ENCODE data around the gene FAM219B. TPM values are rescaled to one million over a fixed set of nuclear protein-coding genes. Genes with fewer than 3 reads are reported as not detected.

Gene FAM219B
- total RNA-seq, 1 donor from 2014 or later, result 43.4 TPM

DNA sequence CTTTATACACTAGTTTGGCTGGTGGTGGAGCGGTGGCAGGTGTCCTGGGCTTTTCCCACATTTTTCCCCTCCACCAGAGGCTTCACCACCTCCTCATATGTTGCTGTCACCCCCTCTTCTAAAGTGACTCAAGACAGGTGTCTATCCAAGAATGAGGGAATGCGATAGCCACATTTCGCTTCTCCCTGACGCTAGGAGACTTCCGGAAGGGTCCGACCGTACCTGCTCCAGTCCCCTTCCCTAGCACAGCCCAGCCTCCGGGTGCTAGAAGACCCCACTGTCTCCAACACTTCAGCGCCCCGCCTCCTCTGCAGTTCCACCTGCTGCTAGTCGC is 34.0 kb downstream of the FAM219B start:
- no peak for DNase-seq

DNA sequence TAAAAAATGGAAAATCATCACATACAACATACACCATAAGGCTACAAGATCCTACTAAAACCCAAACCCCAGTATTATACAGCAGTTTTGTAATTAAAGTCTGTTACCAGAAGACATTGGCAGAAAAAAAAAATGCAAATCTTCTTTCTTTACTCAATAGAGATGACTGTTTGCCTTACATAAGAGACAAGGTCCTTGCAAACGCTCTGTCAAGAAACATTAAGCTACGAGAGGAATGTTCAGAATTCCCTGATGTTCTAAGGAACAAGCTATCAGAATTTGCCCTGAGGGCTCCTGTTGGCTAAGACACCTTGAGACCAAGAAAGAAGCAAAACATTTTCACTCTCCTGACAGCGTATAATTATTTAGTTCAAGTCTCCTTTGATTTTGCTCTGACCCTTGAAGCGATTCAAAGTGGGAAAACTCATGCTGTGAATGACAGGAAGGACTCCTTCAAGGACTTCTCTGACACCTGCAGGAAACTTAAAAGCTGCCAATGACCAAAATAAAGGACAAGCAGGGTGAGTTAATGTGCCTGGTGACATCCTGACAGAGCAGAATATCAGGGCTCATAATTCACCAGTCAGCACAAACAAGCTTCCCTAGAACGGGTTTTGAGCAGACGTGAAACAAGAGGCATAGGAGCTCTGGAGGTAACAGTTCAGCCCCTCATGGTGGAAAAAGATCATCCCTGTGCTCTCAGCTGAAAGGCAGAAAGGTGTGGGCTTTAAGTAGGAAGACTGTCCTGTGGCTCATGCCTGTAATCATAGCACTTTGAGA is 36.0 kb downstream of the FAM219B start:
- no peak for DNase-seq

DNA sequence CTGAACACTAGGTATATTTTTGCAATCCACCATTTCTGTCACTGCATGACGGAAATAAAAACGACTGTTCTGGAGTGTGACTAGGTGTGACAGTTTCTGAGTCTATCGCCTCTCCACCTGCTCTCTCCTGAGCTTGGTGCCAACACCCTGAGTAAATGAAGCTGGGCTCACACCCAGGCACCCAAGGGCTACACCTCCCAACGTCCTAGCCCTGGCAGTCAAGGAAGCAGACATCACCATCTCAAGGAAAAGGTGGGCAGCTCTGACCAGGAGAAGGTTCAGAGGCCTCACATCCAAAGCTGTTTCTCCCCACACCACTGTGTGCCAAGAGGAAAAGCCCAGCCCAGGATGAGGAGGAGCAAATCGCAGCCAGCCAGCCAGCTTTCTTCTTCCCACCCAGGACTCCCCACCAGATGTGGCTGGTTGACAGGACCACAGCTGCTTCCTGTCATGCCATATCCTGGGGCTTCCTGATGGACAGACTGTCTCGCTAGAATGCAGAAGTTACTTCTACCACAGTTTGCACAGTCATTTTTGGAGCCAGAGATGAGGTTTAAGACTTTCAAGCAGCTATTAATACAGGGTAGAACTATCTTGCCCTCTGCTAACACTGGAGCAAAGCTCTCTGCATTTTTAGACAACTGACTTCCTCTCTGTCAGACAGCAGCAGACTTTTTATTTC is 36.8 kb downstream of the FAM219B start:
- peak; percentile 63 for DNase-seq

DNA sequence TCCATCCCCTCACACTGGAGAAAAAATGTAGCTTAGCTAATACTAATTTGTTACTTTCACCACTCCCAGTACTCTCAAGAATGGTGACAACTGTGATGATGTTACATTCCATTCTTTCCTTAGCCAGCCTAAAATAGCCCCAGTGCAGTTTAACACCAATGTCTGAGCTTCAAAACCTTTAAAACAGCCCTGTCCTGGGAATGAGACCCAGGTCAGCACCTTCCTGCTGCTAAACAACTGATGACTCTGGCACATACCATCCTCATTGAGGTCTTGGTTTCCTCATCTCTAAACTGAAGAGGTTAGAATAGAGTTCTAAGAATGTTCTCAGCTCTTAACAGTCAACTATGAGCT is 37.3 kb downstream of the FAM219B start:
- DNase-seq, result no peak

DNA sequence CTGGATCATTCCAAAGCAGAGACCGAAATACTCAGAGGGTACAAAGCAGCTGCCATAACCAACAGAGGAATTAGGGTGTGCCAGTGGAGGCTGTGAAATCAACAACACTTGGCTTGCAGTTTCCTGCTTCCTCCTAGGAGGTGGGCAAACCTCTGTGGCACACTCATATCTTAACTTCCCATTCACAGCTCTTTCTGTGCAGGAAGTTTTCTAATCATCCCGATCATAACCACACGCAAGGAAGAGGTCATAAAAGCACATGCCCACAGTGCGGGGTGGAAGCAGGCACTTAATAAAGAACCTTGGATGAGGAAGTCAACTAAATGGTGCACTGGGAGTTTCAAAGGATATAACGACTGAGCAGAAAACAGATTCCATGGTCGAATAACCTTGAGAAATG is 38.6 kb downstream of the FAM219B start:
- DNase-seq, result no peak

DNA sequence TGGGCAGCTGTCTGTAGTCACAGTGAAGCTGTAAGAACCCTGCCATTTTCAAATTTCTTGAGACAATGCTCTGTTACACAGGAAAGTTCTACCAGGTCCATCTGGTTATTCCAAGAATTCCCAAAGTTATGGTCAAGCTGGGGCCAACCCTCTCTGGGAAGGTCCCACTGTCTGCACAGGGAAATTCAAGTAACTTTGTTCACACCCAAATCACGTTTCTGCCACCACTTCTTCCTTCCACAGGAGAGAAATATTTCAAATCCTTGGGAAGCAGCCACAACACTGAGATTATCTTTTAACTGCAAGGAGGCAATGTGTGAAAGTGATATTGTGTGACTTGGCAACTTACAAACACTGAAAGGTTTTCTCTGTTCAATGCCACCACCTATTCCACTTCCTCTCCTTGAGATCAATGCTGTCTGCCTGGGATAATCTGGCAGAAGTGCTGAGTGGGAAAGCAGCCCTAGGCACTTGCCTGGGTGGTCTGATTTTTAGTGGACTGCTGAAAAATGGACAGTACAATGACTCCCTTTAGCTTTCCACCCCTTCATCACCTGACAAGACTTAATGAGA is 39.1 kb downstream of the FAM219B start:
- DNase-seq, result no peak

DNA sequence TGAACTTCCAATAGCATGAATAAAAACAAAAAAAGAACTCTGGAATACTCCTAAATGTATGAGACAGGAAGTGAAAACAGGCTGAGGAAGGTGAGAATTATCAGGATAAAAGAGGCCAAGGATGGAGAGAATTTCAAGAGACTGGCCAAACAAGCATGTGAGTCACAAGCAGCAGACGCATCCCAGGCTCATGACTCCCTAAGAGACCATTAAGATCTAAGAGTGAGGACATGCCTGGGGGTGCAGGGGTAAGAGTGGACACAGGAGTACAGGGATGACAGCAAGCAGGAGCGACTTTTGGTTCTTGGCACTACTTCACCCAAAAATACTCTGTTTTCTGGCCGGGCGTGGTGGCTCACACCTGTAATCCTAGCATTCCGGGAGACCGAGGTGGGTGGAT is 40.6 kb downstream of the FAM219B start:
- DNase-seq, result no peak

DNA sequence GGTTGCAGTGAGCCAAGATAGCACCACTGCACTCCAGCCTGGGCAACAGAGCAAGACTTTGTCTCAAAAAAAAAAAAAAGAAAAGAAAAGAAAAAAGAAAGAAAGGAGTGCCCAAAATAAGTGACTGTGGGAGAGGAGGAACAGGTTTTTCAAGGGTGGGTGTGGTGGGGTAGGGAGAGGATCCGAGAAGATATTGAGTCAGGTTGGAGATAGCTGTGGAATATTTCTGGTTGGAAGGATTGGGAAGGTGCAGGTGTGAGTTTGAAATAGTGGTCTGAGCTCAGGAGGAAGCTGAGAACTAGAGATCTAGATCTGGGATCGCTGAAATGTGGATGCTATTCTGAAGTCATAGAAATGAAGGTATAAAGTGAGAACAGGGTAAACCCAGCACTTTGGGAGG is 41.3 kb downstream of the FAM219B start:
- no peak for DNase-seq

DNA sequence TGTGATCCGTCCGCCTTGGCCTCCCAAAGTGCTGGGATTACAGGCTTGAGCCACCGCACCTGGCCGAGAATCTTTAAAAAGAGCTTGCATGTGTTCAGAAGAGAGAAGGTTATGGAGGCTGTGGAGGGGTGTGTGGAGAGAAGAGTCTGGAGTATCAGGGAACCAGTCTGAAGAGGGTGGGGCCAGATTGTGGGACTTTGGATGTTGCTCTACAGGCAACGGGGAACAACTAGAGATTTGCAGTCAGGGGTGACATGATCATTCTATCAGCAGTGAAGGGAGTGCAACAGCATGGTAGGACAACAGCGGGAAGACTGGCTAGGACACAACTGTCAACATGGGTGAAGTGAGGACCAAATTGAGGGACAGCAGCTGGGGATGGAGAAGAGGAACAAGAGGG is 42.4 kb downstream of the FAM219B start:
- DNase-seq, result no peak

DNA sequence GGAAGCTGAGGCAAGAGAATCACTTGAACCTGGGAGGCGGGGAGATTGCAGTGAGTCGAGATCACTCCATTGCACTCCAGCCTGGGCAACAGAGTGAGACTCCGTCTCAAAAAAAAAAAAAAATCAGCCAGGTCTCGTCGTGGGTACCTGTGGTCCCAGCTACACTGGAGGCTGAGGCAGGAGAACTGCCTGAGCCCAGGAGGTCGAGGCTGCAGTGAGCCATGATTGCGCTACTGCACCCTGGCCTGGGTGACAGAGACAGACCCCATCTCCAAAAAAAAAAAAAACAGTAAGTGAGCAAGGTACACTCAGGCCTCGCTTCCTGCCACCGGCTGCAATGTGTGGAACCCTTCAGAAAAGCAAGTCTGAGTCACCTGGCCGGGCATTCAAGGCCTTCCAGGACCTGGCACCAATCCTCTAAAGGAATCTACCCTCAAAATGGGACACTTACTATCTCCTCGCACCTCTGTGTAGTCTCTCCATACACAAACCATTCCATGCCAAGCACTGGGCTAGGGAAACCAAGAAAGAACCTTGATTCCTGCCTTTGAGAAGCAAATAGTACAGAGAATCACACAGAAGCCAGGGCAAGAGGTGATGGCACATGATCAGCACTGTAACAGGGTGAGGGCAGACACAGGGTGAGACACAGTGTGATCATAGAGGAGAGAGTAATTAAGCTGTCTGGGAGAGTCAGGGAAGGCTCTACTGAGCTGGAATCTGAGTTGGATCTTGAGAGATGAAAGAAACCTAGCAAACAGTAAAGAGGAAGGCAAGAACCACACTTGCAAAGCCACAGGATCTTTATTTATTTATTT is 43.2 kb downstream of the FAM219B start:
- no peak for DNase-seq

DNA sequence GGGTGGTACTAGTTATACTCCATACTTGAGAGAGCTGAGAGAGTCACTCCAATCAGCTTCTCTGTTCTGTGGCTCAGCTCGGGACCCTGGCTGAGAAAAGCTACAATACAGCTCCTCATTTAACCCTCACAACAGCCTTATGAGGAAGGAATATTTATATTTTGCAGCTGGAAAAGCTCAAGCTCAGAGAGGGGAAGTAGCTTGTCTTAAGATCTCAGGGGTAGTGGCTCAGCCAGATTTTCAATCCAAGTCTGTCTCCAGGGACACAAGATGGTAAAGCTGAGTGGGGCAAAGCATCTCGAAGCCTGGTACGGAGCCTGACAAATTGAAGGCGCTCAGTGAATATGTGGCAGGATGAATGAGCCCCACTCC is 48.3 kb downstream of the FAM219B start:
- no peak for DNase-seq

DNA sequence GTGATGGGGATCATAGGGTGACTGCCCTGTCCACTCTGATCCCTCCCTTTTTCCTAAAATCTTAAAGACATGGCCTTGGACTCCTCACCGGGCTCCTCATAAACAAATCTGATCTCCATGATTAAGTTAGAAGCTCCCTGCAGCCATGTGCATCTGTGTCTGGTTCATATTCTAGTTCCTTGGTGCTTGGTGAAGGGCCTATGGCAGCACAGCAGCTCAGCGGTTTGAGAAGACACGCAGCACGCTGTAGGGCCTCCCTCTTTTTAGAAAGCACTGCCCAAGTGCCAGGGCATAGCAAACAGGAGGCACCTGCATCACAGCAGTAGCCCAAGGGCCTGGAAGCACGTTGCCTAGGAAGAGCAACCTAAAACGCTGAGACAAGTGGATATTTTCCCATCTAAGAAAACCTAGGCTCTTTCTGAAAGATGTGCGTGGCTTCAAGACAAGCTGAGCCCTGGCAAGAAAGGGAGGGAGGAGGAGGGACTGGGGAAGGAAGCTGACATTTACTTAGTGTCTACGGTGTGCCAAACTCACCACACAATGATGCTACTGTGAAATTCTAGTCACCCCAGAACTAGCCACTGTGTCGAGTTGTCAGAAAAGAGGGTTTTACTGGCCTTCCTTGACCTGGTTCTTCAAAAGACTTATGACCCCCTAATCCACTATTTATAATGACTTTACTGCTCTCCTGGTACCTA is 48.8 kb downstream of the FAM219B start:
- DNase-seq, result no peak

DNA sequence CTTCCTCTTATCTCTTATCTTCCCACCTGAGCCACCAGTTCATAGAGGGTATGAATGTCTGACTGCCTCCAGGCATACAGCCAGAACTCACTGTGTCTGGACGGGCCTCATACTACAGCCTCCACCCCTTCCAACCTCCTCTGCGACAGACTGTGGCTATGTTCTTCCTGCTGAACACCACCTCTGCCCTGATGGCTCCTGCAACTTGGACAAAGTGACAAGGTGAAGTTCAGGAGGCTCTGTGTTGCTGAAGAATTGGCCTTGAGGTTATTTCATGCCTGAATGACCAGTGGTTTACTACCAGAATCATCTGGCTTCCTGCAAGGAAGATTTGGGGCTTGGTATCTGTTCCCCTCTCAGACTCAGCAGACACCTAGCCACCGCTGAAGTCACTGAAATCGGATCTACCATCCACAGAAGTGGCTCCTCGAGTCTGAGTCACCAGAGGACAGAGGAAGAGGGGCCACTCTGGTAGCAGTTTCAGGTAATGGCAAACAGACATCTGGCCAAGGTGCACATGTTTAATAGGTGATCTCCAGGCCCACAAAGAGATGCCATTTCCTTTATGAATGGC is 49.5 kb downstream of the FAM219B start:
- DNase-seq, result no peak

DNA sequence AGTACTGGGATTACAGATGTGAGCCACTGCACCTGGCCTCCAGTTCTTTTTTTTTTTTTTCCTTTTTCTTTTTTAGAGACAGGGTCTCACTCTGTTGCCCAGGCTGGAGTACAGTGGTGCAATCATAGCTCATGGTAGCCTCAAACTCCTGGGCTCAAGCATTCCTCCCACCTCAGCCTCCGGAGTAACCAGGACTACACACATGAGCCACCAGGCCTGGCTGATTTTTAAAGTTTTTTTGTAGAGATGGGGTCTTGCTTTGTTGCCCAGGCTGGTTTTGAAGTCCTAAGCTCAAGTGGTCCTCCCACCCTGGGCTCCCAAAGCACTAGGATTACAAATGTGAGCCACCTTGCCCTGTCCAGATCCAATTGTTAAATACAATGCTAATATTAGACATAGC is 50.1 kb downstream of the FAM219B start:
- DNase-seq, result no peak

DNA sequence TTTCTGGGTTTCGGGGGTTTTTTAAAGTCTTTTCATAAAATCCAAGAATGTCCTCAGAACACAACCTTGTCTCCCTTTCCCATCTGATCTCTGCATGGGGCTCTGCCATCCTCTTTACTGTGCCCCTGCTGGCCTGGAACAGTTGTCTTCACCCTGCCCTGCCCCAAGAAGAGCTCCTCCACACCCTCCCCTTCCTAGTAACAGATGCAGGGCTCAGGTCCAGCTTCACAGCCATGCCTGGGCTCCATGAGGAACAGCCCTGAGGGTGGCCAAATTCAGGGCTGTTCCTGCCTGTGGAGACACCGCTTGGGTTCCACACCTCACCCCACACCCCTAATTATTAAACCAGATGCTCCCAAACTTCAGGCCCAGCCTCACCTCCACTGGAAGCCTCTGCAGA is 50.8 kb downstream of the FAM219B start:
- no peak for DNase-seq

DNA sequence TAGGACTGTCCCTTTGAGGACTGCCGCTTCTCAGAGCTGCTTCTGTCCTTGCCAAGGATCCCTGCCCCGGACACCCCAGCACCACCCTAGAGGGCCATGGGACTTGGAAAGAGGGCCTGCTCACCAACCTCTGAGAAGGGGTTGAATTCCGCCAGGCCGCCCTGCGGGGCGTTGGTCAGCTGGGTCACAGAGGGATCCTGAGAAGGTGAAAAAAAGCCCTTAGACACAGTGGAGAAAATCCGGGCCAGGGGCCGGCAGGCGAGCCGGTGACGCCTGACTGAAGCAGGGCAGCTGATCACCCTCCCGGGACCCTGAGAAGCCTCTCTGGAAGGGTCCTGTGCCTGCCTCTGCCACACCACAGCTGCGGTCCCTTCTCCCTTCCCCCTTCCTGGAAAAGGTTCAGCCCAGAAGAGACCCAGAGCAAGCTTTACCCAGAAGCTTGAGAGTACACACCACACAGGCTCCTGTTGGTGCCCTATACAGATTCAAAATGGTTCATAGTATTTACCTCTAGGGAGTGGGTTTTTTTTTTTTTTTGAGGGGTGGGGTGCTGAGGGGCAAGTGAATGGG is 52.1 kb downstream of the FAM219B start:
- no peak for DNase-seq

DNA sequence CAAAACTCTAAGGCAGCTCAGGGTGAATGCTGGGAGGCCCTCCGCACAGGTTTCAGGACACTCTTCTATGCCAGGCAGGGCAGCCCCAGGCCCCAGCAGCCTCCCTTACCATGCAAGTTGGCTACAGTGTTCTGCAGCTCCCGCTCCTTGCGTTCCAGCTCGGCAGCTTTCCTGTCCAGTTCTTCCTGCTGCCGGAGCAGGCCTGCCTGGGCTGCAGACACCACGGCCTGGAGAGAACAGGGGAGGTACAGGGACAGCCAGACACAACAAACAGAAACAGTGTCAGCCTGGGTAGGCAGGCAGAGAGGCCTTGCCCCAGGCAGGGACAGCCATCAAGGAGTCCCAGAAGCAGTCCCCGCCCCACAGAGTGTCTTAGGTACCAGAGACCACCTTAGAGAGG is 54.7 kb downstream of the FAM219B start:
- DNase-seq, result no peak

DNA sequence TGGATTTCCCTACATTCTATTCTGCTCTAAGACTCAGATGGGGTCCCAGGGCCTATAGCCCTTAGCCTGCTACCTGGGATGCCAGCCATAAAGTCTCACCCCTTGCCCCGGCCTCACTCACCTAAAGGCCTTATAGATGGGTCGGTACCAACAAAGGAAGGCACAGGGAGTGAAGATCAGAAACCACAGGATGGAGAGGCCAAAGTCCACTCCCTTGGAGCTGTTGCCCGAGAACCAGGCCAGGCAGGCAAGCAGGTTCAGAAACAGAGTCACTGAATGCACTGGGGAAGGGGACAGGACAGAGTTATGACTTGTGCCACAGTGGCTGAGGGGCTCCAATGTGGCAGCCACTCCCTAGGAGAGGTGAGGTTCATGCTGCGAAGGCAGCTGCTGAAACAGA is 56.3 kb downstream of the FAM219B start:
- DNase-seq, result no peak

All from skin of body (tissue), 2 donors.